HepG2 (cell line): ENCODE data around the gene SYT1. TPM values are rescaled to one million over a fixed set of nuclear protein-coding genes. Genes with fewer than 3 reads are reported as not detected.

ENCODE experiments used
- ATAC-seq: fragments of 200-7000 bp; cut with Tn5 transposase; 3 replicates; pipeline ENCODE4 v1.9.1; 2020; ENCODE audit warnings: mild to moderate bottlenecking, moderate library complexity
- BruUV-seq: library from RNA; stranded (reverse); fragments of 400-500 nt; replicated peaks from 2 replicates; lab custom pipeline; 2021; lab: Mats Ljungman, UMichigan
- CTCF ChIA-PET: fragments of 300-600 bp; formaldehyde crosslinking; extraction: SDS; loops from one replicate; lab custom pipeline; 2021; ENCODE audit warnings: low total read pairs, inconsistent platforms, low intra/inter-chr PET ratio; lab: Yijun Ruan, JAX
- POLR2A ChIA-PET: fragments of 350-600 bp; sonication (Branson Sonifier 250); formaldehyde crosslinking; loops from one replicate; lab custom pipeline; 2020; ENCODE audit warnings: antibody characterized with exemption, inconsistent platforms; lab: Yijun Ruan, JAX
- DNase-seq: peaks from one replicate; pipeline ENCODE4 v3.0.0-alpha.2; 2015; ENCODE audit warnings: low spot score
- FAIRE-seq: peaks from 3 replicates; lab custom pipeline; 2011; peaks lifted over from hg19 to GRCh38; lab: Jason Lieb, UNC
- H2AFZ ChIP-seq: one replicate; pipeline ENCODE4 v1.6.1; 2011; ENCODE audit warnings: low read length, inconsistent platforms
- H3K27ac ChIP-seq: fragments of 300-600 bp; 3 replicates; pipeline ENCODE4 v1.8.0; 2011; ENCODE audit warnings: mixed run types, mild to moderate bottlenecking, mixed read lengths, low read length, inconsistent platforms; ENCODE audit not compliant: insufficient read depth; ENCODE audit errors: extremely low read length
- H3K27me3 ChIP-seq, 2 experiments: fragments of 200-600 bp in 1 of 2; 2 replicates in 1 of 2; 3 replicates in 1 of 2; pipeline versions ENCODE4 v1.6.0 to v1.8.0; 2011; ENCODE audit warnings: low read length in 2 of 2, mild to moderate bottlenecking in 2 of 2, moderate library complexity in 2 of 2, inconsistent platforms in 1 of 2; ENCODE audit not compliant: insufficient read depth in 2 of 2, control insufficient read depth in 1 of 2
- H3K36me3 ChIP-seq, 2 experiments: fragments of 200-600 bp in 1 of 2; replicated peaks in 1 of 2; 2 replicates in 1 of 2; 3 replicates in 1 of 2; pipeline versions ENCODE4 v1.5.1 to v1.8.0; 2011; ENCODE audit warnings: low read length in 2 of 2, inconsistent platforms in 1 of 2; ENCODE audit not compliant: insufficient read depth in 2 of 2, control insufficient read depth in 1 of 2
- H3K4me1 ChIP-seq: 2 replicates; pipeline ENCODE4 v1.5.1; 2012; ENCODE audit warnings: low read length, inconsistent platforms; ENCODE audit not compliant: insufficient read depth
- H3K4me2 ChIP-seq: 2 replicates; pipeline ENCODE4 v1.6.0; 2011; ENCODE audit warnings: low read depth, low read length, inconsistent platforms
- H3K4me3 ChIP-seq, 3 experiments: fragments of 200-600 bp in 1 of 3; sonication (generic), shearing (Covaris generic) in 1 of 3; replicated peaks in 1 of 3; 2 replicates each; pipeline ENCODE4 v1.5.1; 2011 to 2016; ENCODE audit warnings: low read length in 3 of 3, inconsistent platforms in 2 of 3, low read depth in 2 of 3, mild to moderate bottlenecking in 2 of 3, control low read depth in 1 of 3, mixed read lengths in 1 of 3; ENCODE audit not compliant: insufficient read depth in 1 of 3
- H3K79me2 ChIP-seq: one replicate; pipeline ENCODE4 v1.6.1; 2011; ENCODE audit warnings: low read length, inconsistent platforms; ENCODE audit not compliant: insufficient read depth
- H3K9ac ChIP-seq: 2 replicates; pipeline ENCODE4 v1.6.0; 2011; ENCODE audit warnings: mild to moderate bottlenecking, low read depth, low read length, inconsistent platforms; ENCODE audit not compliant: insufficient read depth
- H3K9me3 ChIP-seq: 2 replicates; pipeline ENCODE4 v1.5.1; 2012; ENCODE audit warnings: mild to moderate bottlenecking, low read length
- H4K20me1 ChIP-seq: 2 replicates; pipeline ENCODE4 v1.6.0; 2011; ENCODE audit warnings: inconsistent platforms, mild to moderate bottlenecking, low read length, moderate library complexity; ENCODE audit not compliant: insufficient read depth
- AGO1 ChIP-seq: fragments of 200-400 bp; formaldehyde crosslinking; IDR thresholded peaks from 2 replicates; pipeline ENCODE4 v1.6.1; 2017; ENCODE audit warnings: mild to moderate bottlenecking, low read depth, low read length, moderate library complexity; ENCODE audit not compliant: poor library complexity, severe bottlenecking
- DRAP1 ChIP-seq: IDR thresholded peaks from 2 replicates; pipeline ENCODE4 v1.6.1; 2016; ENCODE audit warnings: missing genetic modification reagents, missing compliant biosample characterization
- IRF2 ChIP-seq: IDR thresholded peaks from 2 replicates; pipeline ENCODE4 v1.6.1; 2018; ENCODE audit warnings: missing genetic modification reagents, missing compliant biosample characterization
- MZF1 ChIP-seq: sonication (generic); formaldehyde crosslinking; IDR thresholded peaks from 2 replicates; pipeline ENCODE4 v1.8.1; 2023; ENCODE audit warnings: mild to moderate bottlenecking, missing genetic modification reagents, borderline replicate concordance
- NONO ChIP-seq, 2 experiments: fragments of 450-650 bp in 1 of 2; sonication (generic) in 1 of 2; formaldehyde crosslinking in 1 of 2; IDR thresholded peaks in 1 of 2; conservative IDR thresholded peaks in 1 of 2; 2 replicates each; pipeline versions ENCODE4 v1.6.1 to v1.8.0; 2017 to 2022; ENCODE audit warnings: mild to moderate bottlenecking in 1 of 2, missing genetic modification reagents in 1 of 2, moderate library complexity in 1 of 2
- STAT6 ChIP-seq: sonication (generic); formaldehyde crosslinking; IDR thresholded peaks from 2 replicates; pipeline ENCODE4 v1.4.0; 2020; ENCODE audit warnings: missing genetic modification reagents, mild to moderate bottlenecking, borderline replicate concordance
- ZBTB39 ChIP-seq: sonication (generic); formaldehyde crosslinking; IDR thresholded peaks from 2 replicates; pipeline ENCODE4 v1.5.0; 2020; ENCODE audit warnings: missing genetic modification reagents
- ZBTB4 ChIP-seq: sonication (generic); formaldehyde crosslinking; IDR thresholded peaks from 2 replicates; pipeline ENCODE4 v1.4.0; 2020; ENCODE audit warnings: missing genetic modification reagents, mild to moderate bottlenecking, borderline replicate concordance
- ZFP36L2 ChIP-seq: sonication (generic); formaldehyde crosslinking; IDR thresholded peaks from 2 replicates; pipeline ENCODE4 v1.4.0; 2020; ENCODE audit warnings: missing genetic modification reagents
- ZFP62 ChIP-seq: sonication (generic); formaldehyde crosslinking; IDR thresholded peaks from 2 replicates; pipeline ENCODE4 v1.4.0; 2020; ENCODE audit warnings: missing genetic modification reagents
- ZIK1 ChIP-seq: sonication (generic); formaldehyde crosslinking; IDR thresholded peaks from 2 replicates; pipeline ENCODE4 v1.5.0; 2020; ENCODE audit warnings: mild to moderate bottlenecking, low read depth, missing genetic modification reagents, borderline replicate concordance
- ZNF331 ChIP-seq: sonication (generic); formaldehyde crosslinking; IDR thresholded peaks from 2 replicates; pipeline ENCODE4 v1.4.0; 2020; ENCODE audit warnings: missing genetic modification reagents
- ZNF496 ChIP-seq: sonication (generic); formaldehyde crosslinking; IDR thresholded peaks from 2 replicates; pipeline ENCODE4 v1.8.1; 2023; ENCODE audit warnings: mild to moderate bottlenecking, moderate library complexity, missing genetic modification reagents; ENCODE audit not compliant: insufficient replicate concordance
- ZNF543 ChIP-seq: sonication (generic); formaldehyde crosslinking; IDR thresholded peaks from 2 replicates; pipeline ENCODE4 v1.4.0; 2020; ENCODE audit warnings: mild to moderate bottlenecking, missing genetic modification reagents
- WGBS: methylation state at CpG from one replicate; pipeline ENCODE4 v1.1.6; 2017; ENCODE audit warnings: low lambda C conversion rate; 5-methylcytosine and 5-hydroxymethylcytosine counted together
- in situ Hi-C: cut with HindIII; loops from 2 replicates; pipeline ENCODE4 v1.10.0; 2017; ENCODE audit warnings: low pct_unique_long_range_greater_than_20kb; ENCODE audit not compliant: extremely low pct_ligation_motif_present
- intact Hi-C: fragments of 100-400 bp; cut with micrococcal nuclease; formaldehyde crosslinking; loops from one replicate; pipeline ENCODE4 v1.10.0; 2022; ENCODE audit not compliant: unreplicated experiment
- polyA plus RNA-seq, 8 experiments: library from polyadenylated mRNA; depleted of rRNA in 3 of 8; stranded (reverse) in 7 of 8; unstranded in 1 of 8; fragments of >200 nt; fragmentation: Illumina TruSeq in 4 of 8; extraction: Trizol in 4 of 8; gene quantifications; 2 replicates each; pipeline versions ENCODE4 v1.2.1 to v1.2.3, GENCODE V29; 2011 to 2016; ENCODE audit warnings: low read depth in 4 of 8, missing spikeins in 1 of 8, mixed read lengths in 1 of 8; ENCODE audit not compliant: insufficient read depth in 1 of 8
- total RNA-seq, 5 experiments: library from RNA; depleted of rRNA; stranded (reverse); fragments of >200 nt; fragmentation: Illumina TruSeq; extraction: Trizol; gene quantifications; 2 replicates each; pipeline ENCODE4 v1.2.3, GENCODE V29; 2016; ENCODE audit warnings: low read depth in 1 of 5

SYT1 gene
- total and polyA plus RNA-seq, 2 of the 13 experiments (the other 11 are each of a cell fraction or from before 2014, with no cell fraction given), result not detected

- TF ChIP-seq ZFP36L2 (CRISPR knock-in tag) (no peak), ZBTB39 (CRISPR knock-in tag) (no peak), AGO1 (no peak), ZNF496 (CRISPR knock-in tag) (no peak), MZF1 (CRISPR knock-in tag) (no peak), ZNF543 (CRISPR knock-in tag) (no peak)
Measured at GRCh38 chr12:79358716-79359300, 494.2 kb downstream of the SYT1 start (continued).

GRCh38 chr12:79360286-79360685, 495.7 kb downstream of the SYT1 start:
- no peaks in the 10 kb centered on the region for H3K36me3 ChIP-seq
- no peaks in the 10 kb centered on the region for H4K20me1 ChIP-seq
- H3K27ac ChIP-seq, result no peak overlapping the region
- ChIA-PET CTCF (no interaction called here), POLR2A (no interaction called here)
- no peak overlapping the region for H2AFZ ChIP-seq
- no peaks in the 10 kb centered on the region for H3K27me3 ChIP-seq
- no TSS peak for BruUV-seq
- in situ Hi-C loops (no loop called here), intact Hi-C loops (no loop called here)
- H3K4me1 ChIP-seq, result no peaks in the 10 kb centered on the region
- no peak overlapping the region for H3K4me2 ChIP-seq
- no peak overlapping the region for H3K4me3 ChIP-seq
- no peaks in the 10 kb centered on the region for H3K79me2 ChIP-seq
- no peak for DNase-seq
- 3% methylated on average over 1 of the region's 1 CpG for WGBS
- H3K9ac ChIP-seq, result no peak overlapping the region
- no peaks in the 10 kb centered on the region for H3K9me3 ChIP-seq
- no peak for ATAC-seq
- no peak for FAIRE-seq
- TF ChIP-seq ZNF331 (no peak), NONO (IDR thresholded peaks at IDR 0.05) (no peak), NONO (CRISPR knock-in tag; conservative IDR thresholded peaks at IDR 0.05) (no peak), STAT6 (CRISPR knock-in tag) (no peak), ZIK1 (CRISPR knock-in tag) (no peak), IRF2 (CRISPR knock-in tag) (no peak), DRAP1 (no peak), ZFP62 (CRISPR knock-in tag) (no peak), ZBTB4 (CRISPR knock-in tag) (no peak)
